C4-2B (cell line): Measurements from ENCODE around the gene COMP.

ENCODE experiments used
- H3K27ac ChIP-seq: fragments of 450-650 bp; 2 replicates; pipeline ENCODE4 v1.5.1; 2017
- ZFX ChIP-seq: fragments of 450-650 bp; IDR thresholded peaks from 2 replicates; pipeline ENCODE4 v1.6.1; 2017
- TF ChIP-seq, protein P1 (sequence below): fragments of 450-650 bp; conservative IDR thresholded peaks from 2 replicates; pipeline ENCODE4 v1.5.1; 2017; ENCODE audit warnings: mild to moderate bottlenecking

The COMP gene

DNA sequence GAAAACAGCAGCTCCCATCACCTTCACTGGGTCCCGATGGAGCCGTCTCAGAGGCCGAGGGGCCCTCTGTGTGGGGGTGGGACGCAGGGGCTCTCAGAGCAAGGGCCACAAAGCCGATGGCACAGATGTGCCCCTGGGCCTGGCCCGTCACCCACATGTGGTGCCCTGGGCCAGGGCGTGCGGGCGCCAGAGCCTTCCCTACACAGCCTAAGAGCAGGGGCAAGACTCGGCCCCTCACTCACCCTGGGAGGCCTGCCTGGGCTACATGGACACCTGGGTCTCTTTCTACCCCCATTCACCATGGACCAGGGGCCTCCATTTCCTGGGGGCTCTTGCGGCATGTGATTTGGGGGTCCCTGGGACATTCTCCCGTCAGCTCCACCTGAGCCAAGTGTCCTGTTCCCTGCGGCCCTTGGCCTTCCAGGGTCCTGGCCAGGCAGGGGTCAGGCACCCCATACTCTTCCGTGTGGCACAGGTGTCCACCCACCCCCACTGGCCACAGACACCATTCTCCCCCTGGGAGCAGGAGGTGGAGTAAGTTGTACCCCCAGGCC lies 10.0 kb downstream of the COMP start:
- no peak overlapping the region for H3K27ac ChIP-seq
- TF ChIP-seq, protein P1, sequence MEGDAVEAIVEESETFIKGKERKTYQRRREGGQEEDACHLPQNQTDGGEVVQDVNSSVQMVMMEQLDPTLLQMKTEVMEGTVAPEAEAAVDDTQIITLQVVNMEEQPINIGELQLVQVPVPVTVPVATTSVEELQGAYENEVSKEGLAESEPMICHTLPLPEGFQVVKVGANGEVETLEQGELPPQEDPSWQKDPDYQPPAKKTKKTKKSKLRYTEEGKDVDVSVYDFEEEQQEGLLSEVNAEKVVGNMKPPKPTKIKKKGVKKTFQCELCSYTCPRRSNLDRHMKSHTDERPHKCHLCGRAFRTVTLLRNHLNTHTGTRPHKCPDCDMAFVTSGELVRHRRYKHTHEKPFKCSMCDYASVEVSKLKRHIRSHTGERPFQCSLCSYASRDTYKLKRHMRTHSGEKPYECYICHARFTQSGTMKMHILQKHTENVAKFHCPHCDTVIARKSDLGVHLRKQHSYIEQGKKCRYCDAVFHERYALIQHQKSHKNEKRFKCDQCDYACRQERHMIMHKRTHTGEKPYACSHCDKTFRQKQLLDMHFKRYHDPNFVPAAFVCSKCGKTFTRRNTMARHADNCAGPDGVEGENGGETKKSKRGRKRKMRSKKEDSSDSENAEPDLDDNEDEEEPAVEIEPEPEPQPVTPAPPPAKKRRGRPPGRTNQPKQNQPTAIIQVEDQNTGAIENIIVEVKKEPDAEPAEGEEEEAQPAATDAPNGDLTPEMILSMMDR, result no peak
- TF ChIP-seq ZFX, result no peak

DNA sequence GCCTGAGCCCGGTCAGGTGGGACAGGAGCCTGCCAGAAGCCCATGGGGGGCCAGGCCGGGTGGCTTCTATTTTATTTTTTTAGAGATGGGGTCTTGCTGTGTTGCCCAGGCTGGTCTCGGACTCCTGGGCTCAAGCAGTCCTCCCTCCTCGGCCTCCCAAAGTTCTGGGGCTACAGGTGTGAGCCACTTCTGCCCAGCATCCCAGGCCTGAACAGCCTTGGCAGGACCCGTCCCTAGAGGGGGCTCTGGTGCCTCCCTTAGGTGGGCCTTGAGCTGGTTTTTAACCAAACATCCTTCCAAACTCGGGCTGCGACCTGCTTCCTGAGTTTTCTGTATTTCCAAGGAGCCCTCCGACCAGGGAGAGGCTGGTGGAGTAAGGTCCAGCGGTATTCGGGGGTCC lies 10.5 kb downstream of the COMP start:
- no peak overlapping the region for H3K27ac ChIP-seq
- no peak for TF ChIP-seq ZFX
- TF ChIP-seq, protein P1, result no peak

DNA sequence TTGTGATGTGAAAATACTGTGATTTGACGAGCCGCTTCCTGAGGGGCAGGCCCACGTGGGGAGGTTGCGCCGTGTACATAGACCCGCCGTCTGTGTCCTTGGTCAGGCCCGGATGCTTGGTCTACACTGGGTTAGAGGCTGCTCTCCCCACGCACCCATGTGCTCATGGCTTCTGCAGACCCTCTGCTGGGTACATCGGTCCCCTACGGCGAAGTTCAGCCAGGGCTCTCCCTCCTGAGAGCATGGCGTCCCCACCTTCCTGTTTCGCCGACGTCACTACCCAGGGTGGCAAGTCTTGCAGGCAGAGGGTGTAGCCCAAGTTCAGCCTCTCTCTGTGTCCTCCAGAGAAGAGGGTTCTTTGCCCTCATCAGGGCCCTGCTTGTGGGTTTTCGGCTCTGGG lies 11.0 kb downstream of the COMP start:
- TF ChIP-seq ZFX, result no peak
- TF ChIP-seq, protein P1, result no peak

DNA sequence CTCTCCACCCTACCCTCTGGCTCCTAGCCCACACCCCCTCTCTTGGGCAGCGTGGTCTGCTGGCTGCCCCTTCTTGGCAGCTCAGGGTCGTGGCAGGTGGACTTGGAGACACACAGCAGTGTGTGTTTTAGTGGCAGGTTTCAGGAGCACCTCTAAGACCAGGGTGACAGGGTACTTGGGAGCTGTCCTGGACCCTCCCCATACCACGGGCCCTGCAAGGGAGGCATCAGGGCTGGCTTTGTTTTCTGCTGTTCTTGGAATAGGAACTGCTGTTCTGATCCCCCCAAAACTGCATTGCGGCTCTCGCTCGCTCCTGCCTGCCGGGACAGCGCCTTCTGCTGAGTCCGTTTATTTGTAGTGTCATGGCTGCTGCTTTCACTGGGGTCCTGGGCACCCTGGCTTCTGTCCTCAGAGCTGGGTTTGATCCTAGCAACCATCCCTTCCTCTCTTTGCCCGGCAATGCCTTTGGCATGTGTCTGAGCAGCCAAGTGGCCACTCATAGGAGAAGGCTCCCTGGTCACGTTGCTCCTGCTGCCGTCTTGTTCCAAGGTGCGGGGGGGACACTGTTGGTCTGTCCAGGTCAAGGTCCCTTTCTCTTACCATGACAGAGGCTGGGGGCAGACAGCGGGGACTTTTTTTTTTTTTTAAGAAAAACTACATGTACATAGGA lies 12.1 kb downstream of the COMP start:
- TF ChIP-seq, protein P1, result no peak
- no peak for TF ChIP-seq ZFX
- H3K27ac ChIP-seq, result no peak overlapping the region

More for the DNA sequence above, 11.0 kb downstream of the COMP start:
- H3K27ac ChIP-seq, result no peak overlapping the region

DNA sequence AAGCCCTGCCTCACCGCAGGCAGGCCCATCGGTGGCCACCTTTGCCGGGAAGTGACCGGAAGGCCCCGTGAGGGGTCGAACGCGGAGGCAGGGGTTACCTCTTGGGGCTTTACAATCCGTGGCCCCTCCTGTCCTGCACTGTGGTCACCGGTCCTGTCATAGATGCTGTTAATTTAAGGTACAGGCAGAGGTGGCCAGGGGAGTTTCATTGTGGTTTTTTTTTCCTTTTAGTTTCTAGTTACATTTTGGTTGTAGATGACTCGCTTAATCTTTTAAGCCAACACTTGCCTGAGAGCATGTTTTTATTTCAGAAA lies 13.1 kb downstream of the COMP start:
- H3K27ac ChIP-seq, result no peak overlapping the region
- TF ChIP-seq ZFX, result no peak
- TF ChIP-seq, protein P1, result no peak

DNA sequence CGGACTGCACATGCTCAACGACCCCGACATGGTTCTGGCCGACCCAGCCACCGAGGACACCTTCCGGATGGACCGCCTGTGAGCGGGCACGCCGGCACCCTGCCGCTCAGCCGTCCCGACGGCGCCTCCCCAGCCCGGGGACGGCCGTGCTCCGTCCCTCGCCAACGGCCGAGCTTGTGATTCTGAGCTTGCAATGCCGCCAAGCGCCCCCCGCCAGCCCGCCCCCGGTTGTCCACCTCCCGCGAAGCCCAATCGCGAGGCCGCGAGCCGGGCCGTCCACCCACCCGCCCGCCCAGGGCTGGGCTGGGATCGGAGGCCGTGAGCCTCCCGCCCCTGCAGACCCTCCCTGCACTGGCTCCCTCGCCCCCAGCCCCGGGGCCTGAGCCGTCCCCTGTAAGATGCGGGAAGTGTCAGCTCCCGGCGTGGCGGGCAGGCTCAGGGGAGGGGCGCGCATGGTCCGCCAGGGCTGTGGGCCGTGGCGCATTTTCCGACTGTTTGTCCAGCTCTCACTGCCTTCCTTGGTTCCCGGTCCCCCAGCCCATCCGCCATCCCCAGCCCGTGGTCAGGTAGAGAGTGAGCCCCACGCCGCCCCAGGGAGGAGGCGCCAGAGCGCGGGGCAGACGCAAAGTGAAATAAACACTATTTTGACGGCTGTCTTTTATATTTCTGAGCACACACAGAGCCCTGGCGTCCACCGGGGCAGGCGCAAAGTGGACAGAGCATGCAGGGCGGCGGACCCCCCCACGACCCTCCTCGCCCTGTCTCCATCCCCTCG lies 13.6 kb downstream of the COMP start:
- H3K27ac ChIP-seq, result no peak overlapping the region
- TF ChIP-seq, protein P1, result no peak
- no peak for TF ChIP-seq ZFX

DNA sequence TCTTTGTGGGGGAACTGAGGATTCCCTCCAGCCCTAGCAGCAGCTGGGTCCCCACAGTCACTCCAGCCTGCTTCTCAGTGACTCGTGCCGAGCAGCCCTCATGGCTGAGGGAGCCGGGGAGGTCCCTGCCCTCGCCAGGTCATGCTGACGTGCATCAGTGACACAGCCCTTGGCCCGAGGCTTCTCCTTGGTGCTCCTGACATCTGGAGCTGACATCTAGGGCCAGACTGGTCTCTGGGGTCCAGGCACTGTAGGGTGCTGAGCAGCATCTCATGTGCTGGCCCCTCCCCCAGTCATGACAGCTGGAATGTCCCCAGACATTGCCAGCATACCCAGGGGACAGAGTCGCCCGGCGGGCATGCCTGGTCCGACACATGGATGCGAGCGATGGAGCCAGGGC lies 14.4 kb downstream of the COMP start:
- H3K27ac ChIP-seq, result no peak overlapping the region
- TF ChIP-seq ZFX, result no peak
- TF ChIP-seq, protein P1, result no peak
